NCI-H2107 treated with DMSO at 0.1 percent for 48 hours (cell line): ENCODE data around the gene BMERB1.
"Not testable (repeated sequence)": the region's sequence is repeated elsewhere in the genome, so short reads cannot be mapped to it uniquely, and the experiment has no call there.

Experiments used
- DNase-seq: peaks from one replicate; lab custom pipeline; 2025; ENCODE audit not compliant: unreplicated experiment; lab: John Stamatoyannopoulos, UW

Gene BMERB1

GRCh38 chr16:15548482-15548891, 114.1 kb downstream of the BMERB1 start:
- no peak for DNase-seq

- no peak for DNase-seq
Observed at GRCh38 chr16:15552507-15552906, 118.1 kb downstream of the BMERB1 start.

- DNase-seq, result no peak
Observed at GRCh38 chr16:15553313-15554088, 119.1 kb downstream of the BMERB1 start.

GRCh38 chr16:15556130-15556529, 121.7 kb downstream of the BMERB1 start:
- DNase-seq, result no peak

DNA sequence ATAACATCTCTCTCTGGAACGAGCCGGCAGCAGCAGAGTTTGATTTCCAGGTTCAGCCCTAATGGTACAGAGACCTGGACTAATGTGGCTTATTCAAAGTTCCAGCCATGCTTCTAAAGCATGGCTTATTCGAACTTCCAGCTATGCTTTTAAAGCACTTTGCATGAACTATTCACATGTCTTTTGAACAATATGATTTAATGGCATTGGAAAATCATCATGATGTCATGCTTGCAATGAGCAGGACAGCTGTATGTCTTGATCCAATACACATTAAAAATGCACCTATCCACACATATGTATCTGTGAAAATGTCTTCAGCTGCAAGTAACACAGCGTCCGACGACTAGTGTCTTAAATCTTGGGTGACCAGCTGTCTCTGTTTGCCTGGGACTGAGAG, 122.9 kb downstream of the BMERB1 start:
- no peak for DNase-seq

- no peak for DNase-seq
Observed at GRCh38 chr16:15559176-15559575, 124.8 kb downstream of the BMERB1 start.

DNA sequence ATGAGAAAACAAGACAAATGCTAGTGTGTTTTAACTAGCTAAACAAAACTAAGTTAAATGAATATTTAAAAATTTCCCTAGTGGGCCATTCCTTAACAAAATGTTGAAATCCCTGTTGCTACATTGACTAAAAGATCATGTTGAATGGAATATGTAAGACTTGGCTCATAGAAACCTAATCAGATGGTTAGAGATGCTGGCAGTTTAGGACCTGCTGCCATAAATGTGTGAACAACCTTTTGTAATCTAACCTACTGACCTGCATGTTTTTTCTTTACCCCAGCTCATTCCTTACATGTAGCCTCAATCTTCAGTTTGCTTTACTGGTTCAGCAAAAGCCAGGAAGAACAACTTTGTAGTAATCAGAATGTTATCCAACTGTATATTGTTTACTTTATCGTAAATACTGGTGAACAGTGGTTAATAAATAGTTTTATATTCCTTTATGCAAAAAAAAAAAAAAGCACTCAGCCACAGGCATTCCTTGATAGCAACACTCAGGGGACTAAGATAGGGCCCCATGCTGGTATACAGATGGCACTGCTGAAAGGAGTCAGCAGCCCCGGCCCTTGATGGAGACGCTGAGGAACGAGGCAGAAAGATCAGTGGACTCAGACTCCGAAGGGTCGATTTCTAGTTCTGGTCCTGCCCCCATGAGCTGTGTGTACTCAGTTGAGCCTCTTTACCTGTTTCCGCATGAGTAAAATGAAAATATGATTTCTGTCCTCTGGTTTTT, 130.4 kb downstream of the BMERB1 start:
- no peak for DNase-seq

- no peak for DNase-seq
Observed at GRCh38 chr16:15566095-15566494, 131.7 kb downstream of the BMERB1 start.

- no peak for DNase-seq
Observed at GRCh38 chr16:15567823-15568222, 133.4 kb downstream of the BMERB1 start.

DNA sequence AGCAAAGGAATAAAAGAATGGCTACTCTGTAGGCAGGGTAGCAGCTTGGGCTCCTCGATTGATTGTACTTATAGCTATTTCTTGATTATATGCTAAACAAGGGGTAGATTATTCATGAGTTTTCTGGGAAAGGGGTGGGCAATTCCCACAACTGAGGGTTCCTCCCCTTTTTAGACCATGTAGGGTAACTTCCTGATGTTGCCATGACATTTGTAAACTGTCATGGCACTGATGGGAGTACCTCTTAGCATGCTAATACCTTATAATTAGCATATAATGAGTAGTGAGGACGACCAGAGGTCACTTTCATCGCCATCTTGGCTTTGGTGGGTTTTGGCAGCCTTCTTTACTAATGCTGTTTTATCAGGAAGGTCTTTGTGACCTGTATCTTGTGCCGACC, 136.3 kb downstream of the BMERB1 start:
- not testable (repeated sequence) for DNase-seq

DNA sequence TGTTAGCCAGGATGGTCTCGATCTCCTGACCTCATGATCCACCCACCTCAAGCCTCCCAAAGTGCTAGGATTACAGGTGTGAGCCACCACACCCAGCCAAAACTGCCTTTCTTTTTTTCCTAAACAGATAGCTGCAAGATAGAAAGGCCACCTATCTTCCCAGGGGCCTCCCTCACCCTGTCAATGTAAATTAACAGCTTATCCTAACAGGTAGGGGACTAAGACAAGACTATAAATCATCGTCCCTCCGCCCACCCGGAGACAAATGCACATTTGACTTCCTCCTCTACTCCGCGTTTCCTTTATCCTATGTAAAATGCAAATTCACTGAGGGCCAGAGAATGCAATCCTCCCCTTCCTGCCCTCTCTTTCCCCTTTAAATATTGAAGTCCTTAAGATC, 137.2 kb downstream of the BMERB1 start:
- no peak for DNase-seq

DNA sequence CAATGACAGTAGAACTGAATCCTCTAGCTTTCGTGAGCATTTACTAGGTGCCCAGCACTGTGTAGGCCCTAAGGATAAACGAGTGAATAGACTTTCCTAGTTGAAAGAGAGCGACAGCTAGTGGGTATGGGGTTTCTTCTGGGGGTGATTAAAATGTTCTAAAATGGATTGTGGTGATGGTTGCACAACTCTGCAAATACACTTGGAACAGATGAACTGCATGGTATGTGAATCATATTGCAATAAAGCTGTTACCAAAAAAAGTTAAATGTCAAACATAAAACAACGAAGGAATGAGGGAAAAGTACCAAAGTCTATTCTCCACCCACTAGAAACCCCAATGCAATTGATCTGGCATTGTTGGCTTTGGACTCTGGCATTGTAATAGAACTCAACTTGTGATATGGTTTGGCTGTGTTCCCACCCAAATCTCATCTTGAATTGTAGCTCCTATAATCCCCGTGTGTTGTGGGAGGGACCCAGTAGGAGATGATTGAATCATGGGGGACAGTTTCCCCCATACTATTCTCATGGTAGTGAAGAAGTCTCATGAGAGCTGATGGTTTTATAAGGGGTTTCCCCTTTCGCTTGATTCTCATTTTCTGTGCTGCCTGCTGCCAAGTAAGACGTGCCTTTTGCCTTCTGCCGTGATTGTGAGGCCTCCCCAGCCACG, 138.1 kb downstream of the BMERB1 start:
- no peak for DNase-seq

GRCh38 chr16:15573274-15573895, 139.0 kb downstream of the BMERB1 start:
- no peak for DNase-seq

GRCh38 chr16:15573896-15574613, 139.7 kb downstream of the BMERB1 start:
- not testable (repeated sequence) for DNase-seq

- DNase-seq, result no peak
Observed at GRCh38 chr16:15574614-15574948, 140.2 kb downstream of the BMERB1 start.

DNA sequence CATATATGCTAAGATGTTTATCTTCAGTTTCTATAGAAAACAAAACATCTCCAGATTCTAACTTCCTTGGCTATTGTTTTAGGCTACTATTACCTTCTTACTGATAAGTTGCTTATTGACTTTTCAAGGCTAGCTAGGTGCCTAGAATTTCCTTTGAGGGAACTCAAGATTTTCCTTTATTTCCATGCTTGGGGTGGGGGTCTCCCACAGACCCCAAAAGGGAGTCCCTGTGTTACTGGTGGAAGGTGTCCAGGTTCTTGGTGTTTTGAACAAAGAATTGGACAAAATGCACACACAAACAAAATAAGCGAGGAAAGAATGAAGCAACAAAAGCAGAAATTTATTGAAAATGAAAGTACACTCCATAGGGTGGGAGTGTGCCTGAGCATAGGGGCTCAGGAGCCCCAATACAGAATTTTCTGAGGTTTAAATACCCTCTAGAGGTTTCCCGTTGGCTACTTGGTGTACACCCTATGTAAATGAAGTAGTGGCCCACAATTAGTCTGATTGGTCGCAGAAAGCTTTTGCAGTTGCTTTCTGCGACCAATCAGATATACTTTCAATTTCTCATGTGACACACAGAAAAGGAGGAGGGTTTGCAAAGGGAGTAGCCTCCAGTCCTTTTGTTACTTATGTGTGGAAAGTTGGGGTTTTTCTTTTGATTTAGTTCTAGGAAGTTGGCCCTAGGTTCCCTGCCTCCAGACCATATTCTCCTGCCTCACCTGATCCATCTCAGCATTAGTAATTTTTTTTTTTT, 141.1 kb downstream of the BMERB1 start:
- DNase-seq, result no peak

DNA sequence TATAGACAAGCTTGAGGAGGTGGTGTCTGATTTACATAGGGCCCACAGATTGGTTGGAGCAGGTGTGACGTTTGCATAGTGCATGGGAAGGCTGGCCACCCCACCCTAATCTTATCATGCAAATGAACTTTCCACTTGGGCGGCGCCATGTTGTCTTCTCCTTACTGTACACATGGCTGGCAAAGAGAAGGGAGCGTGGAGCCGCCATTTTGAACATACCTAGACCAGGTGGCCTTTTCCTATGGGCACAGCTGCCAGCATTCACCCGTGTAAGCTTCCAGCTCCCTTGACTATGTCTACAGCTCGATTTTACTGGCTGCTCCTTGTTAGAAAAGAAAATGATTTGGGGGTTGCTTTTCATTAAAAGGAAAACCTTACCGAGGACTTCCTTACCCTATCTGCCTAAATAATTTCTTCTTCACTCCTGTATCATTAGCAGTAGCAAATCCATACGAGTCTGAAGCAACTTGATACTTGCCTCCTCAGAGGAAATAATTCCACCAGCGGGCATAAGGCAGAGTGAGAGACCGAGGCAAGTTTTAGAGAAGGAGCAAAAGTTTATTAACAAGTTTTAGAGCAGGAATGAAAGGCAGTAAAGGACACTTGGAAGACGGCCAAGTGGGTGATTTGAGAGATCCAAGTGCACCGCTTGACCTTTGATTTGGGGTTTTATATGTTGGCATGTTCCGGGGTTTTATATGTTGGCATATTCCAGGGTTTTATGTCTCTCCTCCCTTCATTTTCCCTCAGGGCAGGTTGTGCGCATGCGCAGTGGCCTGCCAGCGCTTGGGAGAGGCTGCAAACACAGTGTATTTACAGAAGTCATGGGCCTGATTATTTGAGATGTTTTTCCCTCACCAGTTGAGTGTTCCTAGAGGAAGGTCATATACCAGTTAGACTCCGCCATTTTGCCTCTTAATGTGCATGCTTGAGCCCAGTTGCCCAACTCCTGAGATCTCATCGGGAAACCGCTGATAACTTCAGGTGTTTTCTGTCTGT, 142.9 kb downstream of the BMERB1 start:
- no peak for DNase-seq

DNA sequence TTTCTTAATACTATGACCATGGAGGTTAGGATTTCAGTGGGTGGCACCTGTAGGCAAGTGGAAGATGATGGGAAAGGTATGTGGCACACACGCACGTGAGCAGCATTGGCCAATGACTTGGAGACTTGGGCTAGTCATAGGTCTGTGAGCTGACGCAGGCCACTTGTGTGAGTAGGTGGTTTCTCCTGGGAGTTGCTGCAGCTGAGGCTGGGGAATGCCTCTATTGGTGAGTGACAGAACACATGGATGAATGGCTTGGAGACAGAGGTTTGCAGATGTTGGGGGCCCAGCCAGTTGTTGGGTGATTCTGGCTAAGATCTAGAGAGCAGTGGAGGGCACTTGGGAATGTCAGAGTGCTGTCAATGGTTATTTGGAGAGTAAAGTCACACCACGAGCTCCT, 144.4 kb downstream of the BMERB1 start:
- no peak for DNase-seq
